K562 (cell line): ENCODE results near the gene ACBD3. TPM values are rescaled to one million over a fixed set of nuclear protein-coding genes. Genes with fewer than 3 reads are reported as not detected.

Experiments used
- ASH1L ChIP-seq: fragments of 450-650 bp; IDR thresholded peaks from 2 replicates; pipeline ENCODE4 v1.6.1; 2018; ENCODE audit warnings: borderline replicate concordance, mild to moderate bottlenecking, low read depth; ENCODE audit not compliant: partially characterized antibody
- DNMT1 ChIP-seq: fragments of 450-650 bp; IDR thresholded peaks from 2 replicates; pipeline ENCODE4 v1.6.1; 2016; ENCODE audit warnings: antibody characterized with exemption, mild to moderate bottlenecking
- FOSL1 ChIP-seq: fragments of 200-800 bp; sonication (Bioruptor generic); conservative IDR thresholded peaks from 2 replicates; pipeline ENCODE4 v1.6.1; 2016; ENCODE audit warnings: missing genetic modification characterization, missing compliant biosample characterization
- GABPB1 ChIP-seq: sonication (generic); formaldehyde crosslinking; IDR thresholded peaks from 2 replicates; pipeline ENCODE4 v1.8.0; 2022; ENCODE audit warnings: mild to moderate bottlenecking, missing genetic modification reagents
- MBD2 ChIP-seq: sonication (generic); IDR thresholded peaks from 2 replicates; pipeline ENCODE4 v1.6.1; 2016; ENCODE audit warnings: low read depth, borderline replicate concordance
- MCM3 ChIP-seq: fragments of 450-650 bp; IDR thresholded peaks from 2 replicates; pipeline ENCODE4 v1.6.1; 2016
- RAD21 ChIP-seq, 2 experiments: fragments of 250-450 bp in 1 of 2; fragments of 450-650 bp in 1 of 2; sonication (Bioruptor Pico) in 1 of 2; formaldehyde crosslinking in 1 of 2; IDR thresholded peaks in 1 of 2; conservative IDR thresholded peaks in 1 of 2; 2 replicates each; pipeline versions ENCODE4 v1.4.0 to v1.8.0; 2020 to 2022; ENCODE audit warnings: mild to moderate bottlenecking in 2 of 2, moderate library complexity in 1 of 2
- RCOR1 ChIP-seq, 2 experiments: IDR thresholded peaks; 2 replicates each; pipeline ENCODE4 v1.6.1; 2012; ENCODE audit warnings: low read depth in 2 of 2, low read length in 2 of 2, borderline replicate concordance in 1 of 2, improper control_type of control experiment in 1 of 2
- ZNF408 ChIP-seq: fragments of 250-450 bp; sonication (Bioruptor Pico); IDR thresholded peaks from 2 replicates; pipeline ENCODE4 v1.4.0; 2020; ENCODE audit warnings: low read depth, mild to moderate bottlenecking, moderate library complexity
- ZZZ3 ChIP-seq: fragments of 450-650 bp; IDR thresholded peaks from 2 replicates; pipeline ENCODE4 v1.6.1; 2016; ENCODE audit warnings: antibody characterized with exemption, mild to moderate bottlenecking, moderate library complexity
- polyA plus RNA-seq, 8 experiments: library from polyadenylated mRNA; depleted of rRNA in 4 of 8; stranded (reverse) in 5 of 8; unstranded in 3 of 8; fragments of >200 nt; fragmentation: Nextera tagmentation in 2 of 8; fragmentation: Illumina TruSeq in 1 of 8; extraction: Ambion mirVana in 2 of 8; extraction: Trizol in 1 of 8; gene quantifications; 2 replicates each; pipeline versions ENCODE4 v1.2.1 to v1.2.3, GENCODE V29; 2011 to 2014; ENCODE audit warnings: inconsistent platforms in 1 of 8, missing spikeins in 1 of 8
- total RNA-seq, 7 experiments: library from RNA; depleted of rRNA in 6 of 7; stranded (reverse); fragments of >200 nt in 6 of 7; fragmentation: Illumina TruSeq in 2 of 7; extraction: Trizol in 2 of 7; gene quantifications; 2 replicates each; pipeline versions ENCODE4 v1.2.1 to v1.2.3, GENCODE V29; 2011 to 2021; ENCODE audit warnings: low replicate concordance in 1 of 7
- TF ChIP-seq, protein P1 (sequence below): fragments of 450-650 bp; formaldehyde crosslinking; IDR thresholded peaks from 2 replicates; pipeline ENCODE4 v1.4.0; 2020; ENCODE audit warnings: mild to moderate bottlenecking, moderate library complexity
- TF ChIP-seq, protein P2 (sequence below), 2 experiments: fragments of 450-650 bp; IDR thresholded peaks; 2 replicates each; pipeline ENCODE4 v1.6.1; 2018; ENCODE audit warnings: mild to moderate bottlenecking in 2 of 2, low read depth in 1 of 2; ENCODE audit not compliant: partially characterized antibody in 2 of 2
- TF ChIP-seq, protein P3 (sequence below): fragments of 250-450 bp; sonication (Bioruptor Pico); IDR thresholded peaks from 2 replicates; pipeline ENCODE4 v1.4.0; 2020; ENCODE audit warnings: mild to moderate bottlenecking, moderate library complexity
- TF ChIP-seq, protein P4 (sequence below): fragments of 250-450 bp; sonication (Bioruptor Pico); IDR thresholded peaks from 2 replicates; pipeline ENCODE4 v1.8.0; 2021; ENCODE audit warnings: moderate library complexity, mild to moderate bottlenecking, inconsistent platforms
- TF ChIP-seq, protein P5 (sequence below): fragments of 450-650 bp; IDR thresholded peaks from 2 replicates; pipeline ENCODE4 v1.6.1; 2016; ENCODE audit warnings: low read depth, mild to moderate bottlenecking, moderate library complexity

Gene ACBD3
- total and polyA plus RNA-seq, 9 of the 15 experiments (the other 6 are each of a cell fraction or from before 2014, with no cell fraction given), result 11.1 to 36.7 (median 26.9) TPM

DNA sequence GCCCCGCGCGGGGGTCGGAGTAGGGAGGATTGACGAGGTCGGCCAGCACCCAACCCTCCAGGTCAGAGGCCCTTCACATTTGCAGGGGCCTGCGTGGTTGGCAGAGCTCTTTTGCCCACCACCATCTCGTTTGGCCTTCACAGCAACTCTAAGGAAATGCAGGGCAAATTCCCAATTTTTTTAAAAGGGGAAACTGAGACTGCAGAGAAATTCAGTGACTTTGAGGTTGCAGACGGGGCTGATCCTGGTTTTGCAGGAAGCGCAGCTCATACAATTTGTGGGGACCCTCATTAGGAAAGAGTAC, 430 bp upstream of the ACBD3 start (continued):
- TF ChIP-seq, protein P1, sequence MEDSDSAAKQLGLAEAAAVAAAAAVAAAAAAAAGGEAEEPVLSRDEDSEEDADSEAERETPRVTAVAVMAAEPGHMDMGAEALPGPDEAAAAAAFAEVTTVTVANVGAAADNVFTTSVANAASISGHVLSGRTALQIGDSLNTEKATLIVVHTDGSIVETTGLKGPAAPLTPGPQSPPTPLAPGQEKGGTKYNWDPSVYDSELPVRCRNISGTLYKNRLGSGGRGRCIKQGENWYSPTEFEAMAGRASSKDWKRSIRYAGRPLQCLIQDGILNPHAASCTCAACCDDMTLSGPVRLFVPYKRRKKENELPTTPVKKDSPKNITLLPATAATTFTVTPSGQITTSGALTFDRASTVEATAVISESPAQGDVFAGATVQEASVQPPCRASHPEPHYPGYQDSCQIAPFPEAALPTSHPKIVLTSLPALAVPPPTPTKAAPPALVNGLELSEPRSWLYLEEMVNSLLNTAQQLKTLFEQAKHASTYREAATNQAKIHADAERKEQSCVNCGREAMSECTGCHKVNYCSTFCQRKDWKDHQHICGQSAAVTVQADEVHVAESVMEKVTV (CRISPR knock-in tag), result 0 out of 2 replicates have a peak, but pooled peaks have one; percentile 18
- TF ChIP-seq FOSL1 (tag) (no peak), ZNF408 (no peak), RAD21 (CRISPR knock-in tag; conservative IDR thresholded peaks at IDR 0.05 in 1 of 2, IDR thresholded peaks at IDR 0.05 in 1 of 2) (no peak), ZZZ3 (peak; percentile 80; the same call in 1 of the 2 replicates), DNMT1 (no peak), MBD2 (no peak), RCOR1 (IDR thresholded peaks at IDR 0.05; ENCODE audit: borderline replicate concordance in 1 of 2, low read depth in 2 of 2, low read length in 2 of 2) (no peak), GABPB1 (CRISPR knock-in tag) (no peak), ASH1L (no peak), MCM3 (no peak)
- TF ChIP-seq, protein P2, sequence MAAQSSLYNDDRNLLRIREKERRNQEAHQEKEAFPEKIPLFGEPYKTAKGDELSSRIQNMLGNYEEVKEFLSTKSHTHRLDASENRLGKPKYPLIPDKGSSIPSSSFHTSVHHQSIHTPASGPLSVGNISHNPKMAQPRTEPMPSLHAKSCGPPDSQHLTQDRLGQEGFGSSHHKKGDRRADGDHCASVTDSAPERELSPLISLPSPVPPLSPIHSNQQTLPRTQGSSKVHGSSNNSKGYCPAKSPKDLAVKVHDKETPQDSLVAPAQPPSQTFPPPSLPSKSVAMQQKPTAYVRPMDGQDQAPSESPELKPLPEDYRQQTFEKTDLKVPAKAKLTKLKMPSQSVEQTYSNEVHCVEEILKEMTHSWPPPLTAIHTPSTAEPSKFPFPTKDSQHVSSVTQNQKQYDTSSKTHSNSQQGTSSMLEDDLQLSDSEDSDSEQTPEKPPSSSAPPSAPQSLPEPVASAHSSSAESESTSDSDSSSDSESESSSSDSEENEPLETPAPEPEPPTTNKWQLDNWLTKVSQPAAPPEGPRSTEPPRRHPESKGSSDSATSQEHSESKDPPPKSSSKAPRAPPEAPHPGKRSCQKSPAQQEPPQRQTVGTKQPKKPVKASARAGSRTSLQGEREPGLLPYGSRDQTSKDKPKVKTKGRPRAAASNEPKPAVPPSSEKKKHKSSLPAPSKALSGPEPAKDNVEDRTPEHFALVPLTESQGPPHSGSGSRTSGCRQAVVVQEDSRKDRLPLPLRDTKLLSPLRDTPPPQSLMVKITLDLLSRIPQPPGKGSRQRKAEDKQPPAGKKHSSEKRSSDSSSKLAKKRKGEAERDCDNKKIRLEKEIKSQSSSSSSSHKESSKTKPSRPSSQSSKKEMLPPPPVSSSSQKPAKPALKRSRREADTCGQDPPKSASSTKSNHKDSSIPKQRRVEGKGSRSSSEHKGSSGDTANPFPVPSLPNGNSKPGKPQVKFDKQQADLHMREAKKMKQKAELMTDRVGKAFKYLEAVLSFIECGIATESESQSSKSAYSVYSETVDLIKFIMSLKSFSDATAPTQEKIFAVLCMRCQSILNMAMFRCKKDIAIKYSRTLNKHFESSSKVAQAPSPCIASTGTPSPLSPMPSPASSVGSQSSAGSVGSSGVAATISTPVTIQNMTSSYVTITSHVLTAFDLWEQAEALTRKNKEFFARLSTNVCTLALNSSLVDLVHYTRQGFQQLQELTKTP (IDR thresholded peaks at IDR 0.05; ENCODE audit: low read depth in 1 of 2, partially characterized antibody in 2 of 2), result peak in 1 of 2 experiments; percentile 43
- TF ChIP-seq, protein P3, sequence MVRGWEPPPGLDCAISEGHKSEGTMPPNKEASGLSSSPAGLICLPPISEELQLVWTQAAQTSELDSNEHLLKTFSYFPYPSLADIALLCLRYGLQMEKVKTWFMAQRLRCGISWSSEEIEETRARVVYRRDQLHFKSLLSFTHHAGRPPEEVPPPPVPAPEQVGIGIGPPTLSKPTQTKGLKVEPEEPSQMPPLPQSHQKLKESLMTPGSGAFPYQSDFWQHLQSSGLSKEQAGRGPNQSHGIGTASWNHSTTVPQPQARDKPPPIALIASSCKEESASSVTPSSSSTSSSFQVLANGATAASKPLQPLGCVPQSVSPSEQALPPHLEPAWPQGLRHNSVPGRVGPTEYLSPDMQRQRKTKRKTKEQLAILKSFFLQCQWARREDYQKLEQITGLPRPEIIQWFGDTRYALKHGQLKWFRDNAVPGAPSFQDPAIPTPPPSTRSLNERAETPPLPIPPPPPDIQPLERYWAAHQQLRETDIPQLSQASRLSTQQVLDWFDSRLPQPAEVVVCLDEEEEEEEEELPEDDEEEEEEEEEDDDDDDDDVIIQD (CRISPR knock-in tag), result no peak
- TF ChIP-seq, protein P4, sequence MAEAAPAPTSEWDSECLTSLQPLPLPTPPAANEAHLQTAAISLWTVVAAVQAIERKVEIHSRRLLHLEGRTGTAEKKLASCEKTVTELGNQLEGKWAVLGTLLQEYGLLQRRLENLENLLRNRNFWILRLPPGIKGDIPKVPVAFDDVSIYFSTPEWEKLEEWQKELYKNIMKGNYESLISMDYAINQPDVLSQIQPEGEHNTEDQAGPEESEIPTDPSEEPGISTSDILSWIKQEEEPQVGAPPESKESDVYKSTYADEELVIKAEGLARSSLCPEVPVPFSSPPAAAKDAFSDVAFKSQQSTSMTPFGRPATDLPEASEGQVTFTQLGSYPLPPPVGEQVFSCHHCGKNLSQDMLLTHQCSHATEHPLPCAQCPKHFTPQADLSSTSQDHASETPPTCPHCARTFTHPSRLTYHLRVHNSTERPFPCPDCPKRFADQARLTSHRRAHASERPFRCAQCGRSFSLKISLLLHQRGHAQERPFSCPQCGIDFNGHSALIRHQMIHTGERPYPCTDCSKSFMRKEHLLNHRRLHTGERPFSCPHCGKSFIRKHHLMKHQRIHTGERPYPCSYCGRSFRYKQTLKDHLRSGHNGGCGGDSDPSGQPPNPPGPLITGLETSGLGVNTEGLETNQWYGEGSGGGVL, result no peak
- TF ChIP-seq, protein P5, sequence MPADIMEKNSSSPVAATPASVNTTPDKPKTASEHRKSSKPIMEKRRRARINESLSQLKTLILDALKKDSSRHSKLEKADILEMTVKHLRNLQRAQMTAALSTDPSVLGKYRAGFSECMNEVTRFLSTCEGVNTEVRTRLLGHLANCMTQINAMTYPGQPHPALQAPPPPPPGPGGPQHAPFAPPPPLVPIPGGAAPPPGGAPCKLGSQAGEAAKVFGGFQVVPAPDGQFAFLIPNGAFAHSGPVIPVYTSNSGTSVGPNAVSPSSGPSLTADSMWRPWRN, result no peak
